NCI-H2227 (cell line): Measurements from ENCODE around the gene ABCC11.
"Not testable (repeated sequence)": the region's sequence is repeated elsewhere in the genome, so short reads cannot be mapped to it uniquely, and the experiment has no call there.

ENCODE experiments used
- DNase-seq: peaks from one replicate; lab custom pipeline; 2025; ENCODE audit not compliant: unreplicated experiment; lab: John Stamatoyannopoulos, UW

Gene ABCC11

GRCh38 chr16:48204825-48205151 lies 42.6 kb downstream of the ABCC11 start:
- no peak for DNase-seq

GRCh38 chr16:48203974-48204824 lies 43.1 kb downstream of the ABCC11 start:
- DNase-seq: no peak

- DNase-seq: no peak
Observed at GRCh38 chr16:48201515-48202201, 45.7 kb downstream of the ABCC11 start.

GRCh38 chr16:48197294-48197693 lies 50.0 kb downstream of the ABCC11 start:
- DNase-seq: no peak

- no peak for DNase-seq
Observed at GRCh38 chr16:48194828-48195556, 52.3 kb downstream of the ABCC11 start.

- no peak for DNase-seq
Observed at GRCh38 chr16:48193846-48194245, 53.5 kb downstream of the ABCC11 start.

- DNase-seq: no peak
Observed at GRCh38 chr16:48188449-48189102, 58.8 kb downstream of the ABCC11 start.

GRCh38 chr16:48187779-48188178 lies 59.6 kb downstream of the ABCC11 start:
- no peak for DNase-seq

GRCh38 chr16:48184681-48185080 lies 62.7 kb downstream of the ABCC11 start:
- DNase-seq: no peak

- no peak for DNase-seq
Observed at GRCh38 chr16:48182979-48183537, 64.3 kb downstream of the ABCC11 start.

GRCh38 chr16:48181746-48182520 lies 65.4 kb downstream of the ABCC11 start:
- not testable (repeated sequence) for DNase-seq

GRCh38 chr16:48180868-48181480 lies 66.4 kb downstream of the ABCC11 start:
- no peak for DNase-seq

GRCh38 chr16:48176635-48177408 lies 70.5 kb downstream of the ABCC11 start:
- DNase-seq: no peak

- DNase-seq: no peak
Observed at GRCh38 chr16:48173889-48174288, 73.5 kb downstream of the ABCC11 start.

- no peak for DNase-seq
Observed at GRCh38 chr16:48172682-48173081, 74.7 kb downstream of the ABCC11 start.

GRCh38 chr16:48169896-48170295 lies 77.4 kb downstream of the ABCC11 start:
- DNase-seq: no peak

GRCh38 chr16:48168075-48168474 lies 79.3 kb downstream of the ABCC11 start:
- no peak for DNase-seq

- not testable (repeated sequence) for DNase-seq
Observed at GRCh38 chr16:48166617-48167016, 80.7 kb downstream of the ABCC11 start.

- no peak for DNase-seq
Observed at GRCh38 chr16:48165961-48166578, 81.3 kb downstream of the ABCC11 start.
